H1 (cell line): ENCODE results near the gene MBNL3. TPM values are rescaled to one million over a fixed set of nuclear protein-coding genes. Genes with fewer than 3 reads are reported as not detected.

Experiments
- CTCF ChIA-PET: fragments of 300-600 bp; sonication (Branson Sonifier 250); formaldehyde crosslinking; loops from one replicate; lab custom pipeline; 2021; ENCODE audit not compliant: partially characterized antibody; lab: Charles Lee
- POLR2A ChIA-PET: fragments of 300-600 bp; sonication (Branson Sonifier 250); formaldehyde crosslinking; loops from one replicate; lab custom pipeline; 2021; ENCODE audit warnings: inconsistent platforms; ENCODE audit not compliant: partially characterized antibody; lab: Charles Lee
- DNase-seq, 2 experiments: peaks; one replicate each; pipeline versions ENCODE4 v3.0.0 to v3.0.0-alpha.2; 2010 to 2022; ENCODE audit warnings: low spot score in 2 of 2, low read depth in 1 of 2, mixed read lengths in 1 of 2
- FAIRE-seq: peaks from 2 replicates; lab custom pipeline; 2011; peaks lifted over from hg19 to GRCh38; lab: Jason Lieb, UNC
- H2AFZ ChIP-seq: 2 replicates; pipeline ENCODE4 v1.8.1; 2012; ENCODE audit warnings: low read length, inconsistent platforms
- H2AK5ac ChIP-seq: 2 replicates; pipeline ENCODE4 v1.6.1; 2013; ENCODE audit warnings: low read depth, low read length
- H2BK120ac ChIP-seq: replicated peaks from 2 replicates; pipeline ENCODE3; 2013; ENCODE audit warnings: low read depth, low read length, inconsistent platforms
- H2BK12ac ChIP-seq: 2 replicates; pipeline ENCODE4 v1.6.1; 2013; ENCODE audit warnings: low read depth, low read length
- H2BK15ac ChIP-seq: 2 replicates; pipeline ENCODE4 v1.6.1; 2013; ENCODE audit warnings: low read length
- H2BK20ac ChIP-seq: 2 replicates; pipeline ENCODE4 v1.6.1; 2013; ENCODE audit warnings: low read length
- H2BK5ac ChIP-seq: 2 replicates; pipeline ENCODE4 v1.6.1; 2013; ENCODE audit warnings: low read depth, low read length
- H3K14ac ChIP-seq: 2 replicates; pipeline ENCODE4 v1.6.1; 2013; ENCODE audit warnings: inconsistent platforms; ENCODE audit not compliant: insufficient read length
- H3K18ac ChIP-seq: 2 replicates; pipeline ENCODE4 v1.6.1; 2013; ENCODE audit warnings: low read length; ENCODE audit errors: extremely low read depth
- H3K23ac ChIP-seq: 2 replicates; pipeline ENCODE4 v1.6.1; 2013; ENCODE audit warnings: inconsistent platforms; ENCODE audit not compliant: insufficient read length
- H3K23me2 ChIP-seq: 2 replicates; pipeline ENCODE4 v1.6.1; 2013; ENCODE audit warnings: low read depth, low read length
- H3K27ac ChIP-seq: 2 replicates; pipeline ENCODE4 v1.6.1; 2011; ENCODE audit warnings: low read depth, low read length, inconsistent platforms
- H3K27me3 ChIP-seq, 4 experiments: replicated peaks in 1 of 4; 1 replicate in 1 of 4; 2 replicates in 3 of 4; pipeline versions ENCODE4 v1.6.1 to v1.8.1; 2011 to 2013; ENCODE audit warnings: low read length in 3 of 4, mild to moderate bottlenecking in 3 of 4, inconsistent platforms in 2 of 4, mixed read lengths in 2 of 4, moderate library complexity in 1 of 4; ENCODE audit not compliant: control insufficient read depth in 3 of 4, insufficient read depth in 3 of 4; ENCODE audit errors: extremely low read depth in 1 of 4
- H3K36me3 ChIP-seq, 4 experiments: 2 replicates each; pipeline versions ENCODE4 v1.6.1 to v1.8.1; 2011 to 2013; ENCODE audit warnings: mild to moderate bottlenecking in 4 of 4, low read length in 3 of 4, moderate library complexity in 2 of 4, control low read depth in 1 of 4, inconsistent platforms in 1 of 4; ENCODE audit not compliant: insufficient read depth in 4 of 4, control insufficient read depth in 2 of 4
- H3K4ac ChIP-seq: replicated peaks from 2 replicates; pipeline ENCODE3; 2013; ENCODE audit warnings: low read length, low read depth, mixed read lengths, inconsistent platforms; ENCODE audit not compliant: insufficient read length
- H3K4me1 ChIP-seq, 4 experiments: replicated peaks in 1 of 4; 1 replicate in 1 of 4; 2 replicates in 3 of 4; pipeline versions ENCODE4 v1.6.1 to v1.8.1; 2011 to 2013; ENCODE audit warnings: low read length in 3 of 4, inconsistent platforms in 2 of 4, mixed read lengths in 1 of 4; ENCODE audit not compliant: insufficient read depth in 4 of 4, control insufficient read depth in 3 of 4
- H3K4me2 ChIP-seq, 2 experiments: 2 replicates each; pipeline versions ENCODE4 v1.6.1 to v1.8.1; 2011 to 2013; ENCODE audit warnings: low read depth in 2 of 2, low read length in 2 of 2, control low read depth in 1 of 2, inconsistent platforms in 1 of 2, mild to moderate bottlenecking in 1 of 2; ENCODE audit not compliant: insufficient read depth in 1 of 2
- H3K4me3 ChIP-seq, 4 experiments: fragments of 200-600, 300-600 bp in 1 of 4; sonication (generic), shearing (Covaris generic), sonication (Bioruptor Twin) in 1 of 4; 2 replicates each; pipeline versions ENCODE4 v1.5.1 to v1.8.1; 2011 to 2016; ENCODE audit warnings: low read length in 4 of 4, low read depth in 3 of 4, control low read depth in 2 of 4, inconsistent platforms in 2 of 4, mild to moderate bottlenecking in 2 of 4, mixed read lengths in 1 of 4, moderate library complexity in 1 of 4; ENCODE audit not compliant: insufficient read depth in 2 of 4; ENCODE audit errors: extremely low read depth in 1 of 4
- H3K56ac ChIP-seq: replicated peaks from 2 replicates; pipeline ENCODE3; 2013; ENCODE audit warnings: low read depth, mild to moderate bottlenecking, mixed read lengths, low read length, inconsistent platforms; ENCODE audit not compliant: insufficient read length
- H3K79me1 ChIP-seq: 2 replicates; pipeline ENCODE4 v1.6.1; 2013; ENCODE audit warnings: low read depth, low read length, control low read depth
- H3K79me2 ChIP-seq, 2 experiments: 2 replicates each; pipeline versions ENCODE4 v1.6.1 to v1.8.1; 2012 to 2013; ENCODE audit warnings: low read length in 2 of 2, mild to moderate bottlenecking in 2 of 2, inconsistent platforms in 1 of 2; ENCODE audit not compliant: insufficient read depth in 2 of 2, control insufficient read depth in 1 of 2
- H3K9ac ChIP-seq, 4 experiments: replicated peaks in 1 of 4; 1 replicate in 1 of 4; 2 replicates in 3 of 4; pipeline versions ENCODE4 v1.6.1 to v1.8.1; 2011 to 2013; ENCODE audit warnings: low read depth in 3 of 4, low read length in 3 of 4, control low read depth in 2 of 4, mild to moderate bottlenecking in 2 of 4, moderate library complexity in 2 of 4, inconsistent platforms in 1 of 4; ENCODE audit errors: extremely low read depth in 1 of 4
- H3K9me3 ChIP-seq, 2 experiments: 2 replicates each; pipeline versions ENCODE4 v1.6.1 to v1.8.1; 2012 to 2013; ENCODE audit warnings: mild to moderate bottlenecking in 2 of 2, moderate library complexity in 2 of 2, control low read depth in 1 of 2, inconsistent platforms in 1 of 2, low read depth in 1 of 2, low read length in 1 of 2, mixed read lengths in 1 of 2; ENCODE audit not compliant: insufficient read depth in 2 of 2
- H4K20me1 ChIP-seq, 2 experiments: replicated peaks in 1 of 2; 2 replicates each; pipeline versions ENCODE3 to v1.8.1; 2011 to 2013; ENCODE audit warnings: inconsistent platforms in 2 of 2, low read length in 2 of 2, mild to moderate bottlenecking in 1 of 2; ENCODE audit not compliant: insufficient read depth in 2 of 2, control insufficient read depth in 1 of 2
- H4K5ac ChIP-seq: 2 replicates; pipeline ENCODE4 v1.6.1; 2013; ENCODE audit warnings: low read length, low read depth, mixed read lengths, inconsistent platforms; ENCODE audit not compliant: insufficient read length
- H4K8ac ChIP-seq: 2 replicates; pipeline ENCODE4 v1.8.0; 2013; ENCODE audit warnings: mild to moderate bottlenecking, moderate library complexity, low read length, inconsistent platforms; ENCODE audit not compliant: insufficient read depth; ENCODE audit errors: extremely low read depth
- H4K91ac ChIP-seq: replicated peaks from 2 replicates; pipeline ENCODE3; 2013; ENCODE audit warnings: low read length, mixed read lengths, inconsistent platforms; ENCODE audit not compliant: insufficient read length
- ATF2 ChIP-seq: IDR thresholded peaks from 2 replicates; pipeline ENCODE4 v1.6.1; 2012; ENCODE audit warnings: low read length, inconsistent platforms
- BCL11A ChIP-seq, 2 experiments: IDR thresholded peaks; one replicate each; pipeline ENCODE4 v1.6.1; 2011; ENCODE audit warnings: low read depth in 2 of 2, low read length in 2 of 2, mild to moderate bottlenecking in 2 of 2
- E2F6 ChIP-seq: IDR thresholded peaks from 2 replicates; pipeline ENCODE4 v1.6.1; 2012; ENCODE audit warnings: inconsistent platforms
- MAX ChIP-seq: IDR thresholded peaks from 2 replicates; pipeline ENCODE4 v1.6.1; 2012; ENCODE audit warnings: inconsistent platforms
- POLR2A ChIP-seq, 2 experiments: IDR thresholded peaks; 1 replicate in 1 of 2; 2 replicates in 1 of 2; pipeline ENCODE4 v1.6.1; 2011; ENCODE audit warnings: low read depth in 2 of 2, low read length in 2 of 2, mild to moderate bottlenecking in 2 of 2; ENCODE audit errors: control extremely low read depth in 1 of 2
- POLR2AphosphoS5 ChIP-seq: IDR thresholded peaks from 2 replicates; pipeline ENCODE4 v1.6.1; 2011; ENCODE audit warnings: low read depth, low read length
- SIN3A ChIP-seq, 2 experiments: IDR thresholded peaks in 1 of 2; conservative IDR thresholded peaks in 1 of 2; 2 replicates each; pipeline ENCODE4 v1.6.1; 2011 to 2012; ENCODE audit warnings: low read length in 2 of 2, improper control_type of control experiment in 1 of 2, low read depth in 1 of 2, mild to moderate bottlenecking in 1 of 2
- TAF7 ChIP-seq: optimal IDR thresholded peaks from 2 replicates; pipeline ENCODE3; 2011; ENCODE audit warnings: low read depth, mild to moderate bottlenecking, inconsistent platforms, low read length, moderate library complexity, borderline replicate concordance
- WGBS, 2 experiments: shearing (Covaris generic) in 1 of 2; methylation state at CpG; one replicate each; pipeline versions ENCODE4 v1.1.6 to v1.1.7; 2013 to 2015; ENCODE audit warnings: low lambda C conversion rate in 2 of 2, mixed read lengths in 2 of 2, inconsistent platforms in 1 of 2, low coverage in 1 of 2, missing lambda C conversion rate in 1 of 2; ENCODE audit not compliant: insufficient replicate concordance in 2 of 2, insufficient coverage in 1 of 2, insufficient read length in 1 of 2; ENCODE audit errors: extremely low coverage in 1 of 2, missing lambda C conversion rate in 1 of 2; 5-methylcytosine and 5-hydroxymethylcytosine counted together
- polyA plus RNA-seq, 7 experiments: library from polyadenylated mRNA; depleted of rRNA in 3 of 7; stranded (reverse) in 5 of 7; unstranded in 2 of 7; fragments of >200 nt in 5 of 7; fragments of 200-250 nt in 2 of 7; gene quantifications; 1 replicate in 5 of 7; 2 replicates in 1 of 7; 4 replicates in 1 of 7; pipeline versions ENCODE4 v1.2.1 to v1.2.3, GENCODE V29; 2011 to 2013; ENCODE audit warnings: missing spikeins in 2 of 7, mixed read lengths in 2 of 7
- total RNA-seq: library from RNA; stranded (reverse); fragmentation: NEBNext Ultra II Directional; extraction: Animal tissue kit (Norgen Biotek cat#: 25700); gene quantifications from 2 replicates; pipeline ENCODE4 v1.2.1, GENCODE V29; 2021

Gene MBNL3
- total and polyA plus RNA-seq, 2 of the 8 experiments (the other 6 are each of a cell fraction or from before 2014, with no cell fraction given): 3.5 to 4.3 TPM

GRCh38 chrX:132483488-132483887 is 5.3 kb downstream of the MBNL3 start:
- H4K5ac ChIP-seq: no peak overlapping the region
- no peak overlapping the region for H2BK15ac ChIP-seq
- no peak overlapping the region for H2BK20ac ChIP-seq
- no peaks in the 10 kb centered on the region for H3K9me3 ChIP-seq
- H3K36me3 ChIP-seq: no peaks in the 10 kb centered on the region
- H3K9ac ChIP-seq: no peak overlapping the region
- H3K79me1 ChIP-seq: no peaks in the 10 kb centered on the region
- no peak overlapping the region for H2BK120ac ChIP-seq
- H3K79me2 ChIP-seq: no peaks in the 10 kb centered on the region
- H3K4me1 ChIP-seq: peaks cover 0 to 7% (median 1%) of the 10 kb centered on the region in 4 experiments; a peak in 2 of 7 replicates
- no peak overlapping the region for H3K14ac ChIP-seq
- no peak overlapping the region for H3K18ac ChIP-seq
- no peaks in the 10 kb centered on the region for H4K20me1 ChIP-seq
- H2AK5ac ChIP-seq: no peak overlapping the region
- H3K23ac ChIP-seq: no peak overlapping the region
- FAIRE-seq (no peak), DNase-seq (no peak)
- no peak overlapping the region for H2AFZ ChIP-seq
- no peak overlapping the region for H3K4me3 ChIP-seq
- H4K91ac ChIP-seq: no peak overlapping the region
- H3K23me2 ChIP-seq: no peaks in the 10 kb centered on the region; the same call in 1 of the 2 replicates
- 84% methylated on average over 2 of the region's 2 CpGs; no CpG with 5 or more reads in 1 of the 2 experiments for WGBS, 2 experiments
- H3K4me2 ChIP-seq: no peak overlapping the region
- H2BK12ac ChIP-seq: no peak overlapping the region
- H2BK5ac ChIP-seq: no peak overlapping the region
- H4K8ac ChIP-seq: no peak overlapping the region
- H3K27ac ChIP-seq: no peak overlapping the region
- CTCF ChIA-PET: interaction anchor here (0.7 kb wide), 1 partner anchor 526 kb away, joined by 3 read pairs; no protein-coding TSS in a partner anchor
- no peaks in the 10 kb centered on the region; a peak in 3 of 7 replicates for H3K27me3 ChIP-seq
- no peak overlapping the region for H3K56ac ChIP-seq
- POLR2A ChIA-PET: no interaction called here
- no peak overlapping the region for H3K4ac ChIP-seq
- TF ChIP-seq POLR2AphosphoS5 (no peak), POLR2A (IDR thresholded peaks at IDR 0.05; ENCODE audit: control extremely low read depth in 1 of 2, low read depth in 2 of 2, low read length in 2 of 2) (no peak), MAX (no peak), ATF2 (no peak), E2F6 (no peak), TAF7 (no peak), BCL11A (IDR thresholded peaks at IDR 0.05; ENCODE audit: low read depth in 2 of 2, low read length in 2 of 2) (no peak), SIN3A (conservative IDR thresholded peaks at IDR 0.05 in 1 of 2, IDR thresholded peaks at IDR 0.05 in 1 of 2; ENCODE audit: low read depth in 1 of 2, low read length in 2 of 2) (no peak)
